Measurements from ENCODE around the gene BDP1.
"Not testable (repeated sequence)": the region's sequence is repeated elsewhere in the genome, so short reads cannot be mapped to it uniquely, and the experiment has no call there.

The BDP1 gene

GRCh38 chr5:71601222-71602026 is 146.0 kb downstream of the BDP1 start:
- no peak overlapping the region for H3K4me3 Mint-ChIP-seq
- peaks cover 50% of the 10 kb centered on the region for H3K36me3 Mint-ChIP-seq

GRCh38 chr5:71609916-71610315 is 154.5 kb downstream of the BDP1 start:
- H3K36me3 Mint-ChIP-seq = peaks cover 29% of the 10 kb centered on the region
- H3K27me3 Mint-ChIP-seq, ATAC-seq, H3K9me3 Mint-ChIP-seq, H3K4me3 Mint-ChIP-seq, H3K4me1 Mint-ChIP-seq, H3K27ac Mint-ChIP-seq: not testable (repeated sequence)

More at GRCh38 chr5:71601222-71602026, 146.0 kb downstream of the BDP1 start:
- H3K4me1 Mint-ChIP-seq = peaks cover 13% of the 10 kb centered on the region
- no peaks in the 10 kb centered on the region for H3K9me3 Mint-ChIP-seq
- peak overlapping the region; percentile 78 for H3K27ac Mint-ChIP-seq
- no peaks in the 10 kb centered on the region for H3K27me3 Mint-ChIP-seq
- peak; percentile 97 for ATAC-seq

- Mint-ChIP-seq H3K36me3 (peaks cover 78% of the 10 kb centered on the region), H3K4me1 (peaks cover 31% of the 10 kb centered on the region), H3K27ac (no peak overlapping the region), H3K27me3 (no peaks in the 10 kb centered on the region), H3K9me3 (peaks cover 7% of the 10 kb centered on the region), H3K4me3 (no peak overlapping the region)
- ATAC-seq = no peak
Measured at GRCh38 chr5:71615809-71616208, 160.4 kb downstream of the BDP1 start.

All from stimulated activated memory B cell treated with anti-CD40 and anti-IgM and Interleukin-4, amounts not matched to agents 10 μg/mL and 1 μg/mL and 100 μg/mL, for 72 hours (primary cell).